Liver (tissue), 9 donors: ENCODE results near the gene TRPM1. TPM values are rescaled to one million over a fixed set of nuclear protein-coding genes. Genes with fewer than 3 reads are reported as not detected.
A peak's percentile ranks its signal among the peaks of the same experiment; 100 is the strongest.

Experiments used
- DNase-seq: peaks from one replicate; pipeline ENCODE4 v3.0.0-alpha.2; 2017; ENCODE audit warnings: low spot score
- H3K27ac ChIP-seq, 2 donors: one replicate each; pipeline ENCODE4 v1.7.0; 2013; ENCODE audit warnings: inconsistent platforms in 2 of 2, low read length in 2 of 2, control low read depth in 1 of 2, low read depth in 1 of 2, mild to moderate bottlenecking in 1 of 2
- H3K27me3 ChIP-seq, 4 donors: one replicate each; pipeline versions ENCODE4 v1.6.1 to v1.7.0; 2013; ENCODE audit warnings: low read length in 3 of 4, inconsistent platforms in 1 of 4, mild to moderate bottlenecking in 1 of 4, moderate library complexity in 1 of 4; ENCODE audit not compliant: control insufficient read depth in 4 of 4, insufficient read depth in 4 of 4
- H3K36me3 ChIP-seq, 4 donors: one replicate each; pipeline versions ENCODE4 v1.6.1 to v1.7.0; 2013; ENCODE audit warnings: low read length in 3 of 4, mild to moderate bottlenecking in 3 of 4, low read depth in 1 of 4, moderate library complexity in 1 of 4; ENCODE audit not compliant: control insufficient read depth in 4 of 4, insufficient read depth in 3 of 4
- H3K4me1 ChIP-seq, 4 donors: one replicate each; pipeline versions ENCODE4 v1.6.1 to v1.7.0; 2013; ENCODE audit warnings: low read length in 3 of 4, mild to moderate bottlenecking in 3 of 4, moderate library complexity in 1 of 4; ENCODE audit not compliant: control insufficient read depth in 4 of 4, insufficient read depth in 4 of 4
- H3K4me3 ChIP-seq, 3 donors: one replicate each; pipeline versions ENCODE4 v1.6.1 to v1.7.0; 2013; ENCODE audit warnings: low read length in 3 of 3, control low read depth in 1 of 3, low read depth in 1 of 3, mild to moderate bottlenecking in 1 of 3
- H3K9ac ChIP-seq, 2 donors: one replicate each; pipeline ENCODE4 v1.7.0; 2013; ENCODE audit warnings: low read length in 2 of 2, mild to moderate bottlenecking in 2 of 2, moderate library complexity in 2 of 2, control low read depth in 1 of 2, low read depth in 1 of 2
- H3K9me3 ChIP-seq, 4 donors: one replicate each; pipeline versions ENCODE4 v1.6.1 to v1.7.0; 2013; ENCODE audit warnings: low read length in 3 of 4; ENCODE audit not compliant: control insufficient read depth in 4 of 4
- ATF3 ChIP-seq: IDR thresholded peaks from 2 replicates; pipeline ENCODE4 v1.6.1; 2016; ENCODE audit warnings: antibody characterized with exemption
- CTCF ChIP-seq: fragments of 150-350 bp; IDR thresholded peaks from 2 replicates; pipeline ENCODE4 v1.5.1; 2017; ENCODE audit warnings: improper control_type of control experiment, low read depth, low read length; ENCODE audit not compliant: missing input control
- EGR1 ChIP-seq, 2 donors: IDR thresholded peaks; 2 replicates each; pipeline ENCODE4 v1.6.1; 2016 to 2018; ENCODE audit warnings: antibody characterized with exemption in 2 of 2, low read depth in 2 of 2
- FOXA1 ChIP-seq: IDR thresholded peaks from 2 replicates; pipeline ENCODE4 v1.6.1; 2016; ENCODE audit warnings: antibody characterized with exemption
- FOXA2 ChIP-seq: IDR thresholded peaks from 2 replicates; pipeline ENCODE4 v1.6.1; 2016; ENCODE audit warnings: antibody characterized with exemption
- GABPA ChIP-seq, 2 donors: IDR thresholded peaks in 1 of 2; conservative IDR thresholded peaks in 1 of 2; 2 replicates each; pipeline ENCODE4 v1.6.1; 2016; ENCODE audit warnings: antibody characterized with exemption in 2 of 2, mild to moderate bottlenecking in 1 of 2, moderate library complexity in 1 of 2
- HNF4A ChIP-seq, 2 donors: conservative IDR thresholded peaks; 2 replicates each; pipeline ENCODE4 v1.6.1; 2016; ENCODE audit warnings: antibody characterized with exemption in 2 of 2, mild to moderate bottlenecking in 2 of 2
- HNF4G ChIP-seq: IDR thresholded peaks from 2 replicates; pipeline ENCODE4 v1.6.1; 2016; ENCODE audit warnings: antibody characterized with exemption
- JUND ChIP-seq, 2 donors: IDR thresholded peaks; 2 replicates each; pipeline ENCODE4 v1.6.1; 2016; ENCODE audit warnings: antibody characterized with exemption in 2 of 2
- MAX ChIP-seq: IDR thresholded peaks from 2 replicates; pipeline ENCODE4 v1.6.1; 2016; ENCODE audit warnings: antibody characterized with exemption
- NR2F2 ChIP-seq: IDR thresholded peaks from 2 replicates; pipeline ENCODE4 v1.6.1; 2016; ENCODE audit warnings: antibody characterized with exemption
- RAD21 ChIP-seq, 2 donors: IDR thresholded peaks; 2 replicates each; pipeline ENCODE4 v1.6.1; 2016; ENCODE audit warnings: antibody characterized with exemption in 2 of 2, mild to moderate bottlenecking in 2 of 2
- REST ChIP-seq: IDR thresholded peaks from 2 replicates; pipeline ENCODE4 v1.6.1; 2016; ENCODE audit warnings: antibody characterized with exemption, mild to moderate bottlenecking
- RXRA ChIP-seq, 2 donors: IDR thresholded peaks; 2 replicates each; pipeline ENCODE4 v1.6.1; 2017 to 2018; ENCODE audit warnings: antibody characterized with exemption in 2 of 2, mild to moderate bottlenecking in 1 of 2
- SP1 ChIP-seq: IDR thresholded peaks from 2 replicates; pipeline ENCODE4 v1.6.1; 2018; ENCODE audit warnings: antibody characterized with exemption, mild to moderate bottlenecking
- TAF1 ChIP-seq: conservative IDR thresholded peaks from 2 replicates; pipeline ENCODE4 v1.6.1; 2016; ENCODE audit warnings: antibody characterized with exemption, mild to moderate bottlenecking
- YY1 ChIP-seq: IDR thresholded peaks from 2 replicates; pipeline ENCODE4 v1.6.1; 2016; ENCODE audit warnings: antibody characterized with exemption, mild to moderate bottlenecking
- WGBS: extraction: QIAGEN DNeasy Blood & Tissue Kit; methylation state at CpG from one replicate; pipeline ENCODE4 v1.1.7; 2013; 5-methylcytosine and 5-hydroxymethylcytosine counted together
- polyA plus RNA-seq, 2 donors: library from polyadenylated mRNA; stranded (reverse) in 1 of 2; unstranded in 1 of 2; fragments of 200-250 nt in 1 of 2; fragments of >200 nt in 1 of 2; fragmentation: Nextera tagmentation in 1 of 2; extraction: Ambion mirVana in 1 of 2; gene quantifications; one replicate each; pipeline versions ENCODE4 v1.2.1 to v1.2.3, GENCODE V29; 2013 to 2015
- total RNA-seq, 2 donors: library from RNA; depleted of rRNA; stranded (reverse); fragments of >200 nt; gene quantifications; one replicate each; pipeline ENCODE4 v1.2.3, GENCODE V29; 2014
- donor health status: healthy.
- donor health status: healthy.
- donor health status: healthy.
- donor health status: healthy.
- donor health status: healthy.

TRPM1 gene
- total and polyA plus RNA-seq, 4 donors: not detected

GRCh38 chr15:30990446-30991254 is 110.9 kb downstream of the TRPM1 start:
- Histone ChIP-seq H3K36me3 (peaks cover 0 to 2% (median 0%) of the 10 kb centered on the region in 4 donors), H3K9me3 (no peaks in the 10 kb centered on the region), H3K4me1 (peaks cover 2 to 37% (median 27%) of the 10 kb centered on the region in 4 donors), H3K4me3 (peak overlapping the region; percentile 65 to 97 (median 96)), H3K27ac (peak overlapping the region; percentile 87 to 98), H3K27me3 (no peaks in the 10 kb centered on the region), H3K9ac (peak overlapping the region; percentile 76 to 99)
- WGBS: 1% methylated on average over 24 of the region's 24 CpGs
- no peak for DNase-seq
- TF ChIP-seq REST (no peak), MAX (no peak), RXRA (IDR thresholded peaks at IDR 0.05) (peak in 1 of 2 donors; percentile 19), HNF4A (conservative IDR thresholded peaks at IDR 0.05) (no peak), ATF3 (no peak), TAF1 (no peak), HNF4G (no peak), SP1 (peak; percentile 13), NR2F2 (no peak), JUND (IDR thresholded peaks at IDR 0.05) (no peak), EGR1 (IDR thresholded peaks at IDR 0.05; ENCODE audit: low read depth in 2 of 2) (no peak), GABPA (IDR thresholded peaks at IDR 0.05 in 1 of 2, conservative IDR thresholded peaks at IDR 0.05 in 1 of 2) (no peak), YY1 (no peak), FOXA2 (no peak), RAD21 (IDR thresholded peaks at IDR 0.05) (no peak), FOXA1 (no peak)

- H3K27me3 ChIP-seq: no peaks in the 10 kb centered on the region
- peak overlapping the region; percentile 76 to 99 for H3K9ac ChIP-seq
- TF ChIP-seq CTCF (no peak), YY1 (peak; percentile 85)
- no peak for DNase-seq
- H3K4me3 ChIP-seq: peak overlapping the region; percentile 65 to 97 (median 96)
- no peaks in the 10 kb centered on the region for H3K9me3 ChIP-seq
- H3K36me3 ChIP-seq: peaks cover 0 to 2% (median 0%) of the 10 kb centered on the region in 4 donors
- peaks cover 3 to 43% (median 33%) of the 10 kb centered on the region in 4 donors for H3K4me1 ChIP-seq
- peak overlapping the region; percentile 87 to 98 for H3K27ac ChIP-seq
- 19% methylated on average over 2 of the region's 2 CpGs for WGBS
Measured at GRCh38 chr15:30990036-30990435, 111.5 kb downstream of the TRPM1 start.
